ENCODE data around the gene CCNG1. TPM values are rescaled to one million over a fixed set of nuclear protein-coding genes. Genes with fewer than 3 reads are reported as not detected.

CCNG1 gene
- total and polyA plus RNA-seq, 8 donors: 55.1 to 222 (median 124) TPM

DNA sequence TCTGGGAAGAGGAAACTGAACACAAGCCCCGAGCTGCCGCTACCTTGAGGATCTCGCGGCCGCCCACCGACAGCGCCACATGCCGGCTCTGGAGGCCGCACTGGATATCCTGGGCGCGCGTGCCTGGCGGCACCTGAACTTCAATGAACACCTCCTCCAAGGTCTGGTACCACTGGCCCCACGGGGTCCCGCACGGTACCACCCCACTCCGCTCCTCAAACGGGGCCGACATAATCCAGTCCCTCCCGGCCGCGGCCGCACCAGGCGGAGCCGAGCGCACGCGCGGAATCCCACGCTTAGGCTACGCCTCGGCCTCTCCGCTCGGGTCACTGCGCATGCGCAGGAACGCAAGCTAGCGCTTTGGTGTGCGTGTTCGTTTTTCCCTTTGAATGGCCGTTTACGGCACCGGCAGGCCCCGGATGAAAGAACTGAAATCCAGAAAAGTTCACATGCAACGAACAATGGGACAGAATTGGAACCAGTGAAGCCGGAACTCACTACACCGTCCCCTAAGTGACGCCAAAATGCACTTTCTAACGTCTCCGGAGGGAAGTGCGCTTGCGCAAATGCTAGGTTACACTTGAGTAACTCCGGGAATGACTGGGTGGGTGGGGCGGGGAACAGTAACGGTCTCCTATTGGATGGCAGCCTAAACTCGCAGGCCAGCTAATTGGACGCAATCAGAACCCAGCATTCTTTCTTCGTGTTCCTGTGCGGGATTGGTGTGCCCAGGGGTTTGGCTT lies 22.6 kb downstream of the CCNG1 start, which contains the start of gene NUDCD2:
TSS of gene NUDCD2 (minus strand) at position 284 of the 743 bp plus-strand sequence. CDS start at position 232, 52 bp downstream.
- 0% methylated on average over 59 of the region's 59 CpGs for WGBS, 2 donors
- Histone ChIP-seq H3K4me1 (peaks cover 0 to 22% (median 15%) of the 10 kb centered on the region in 3 donors), H3K27ac (peak within 1 kb of the TSS; percentile 90 to 97 (median 93)), H3K9me3 (no peaks in the 10 kb centered on the region), H3K27me3 (peaks cover 0 to 3% (median 0%) of the 10 kb centered on the region in 4 donors), H3K4me3 (peak within 1 kb of the TSS; percentile 60 to 85 (median 72)), H3K36me3 (peaks cover 0 to 4% (median 0%) of the 10 kb centered on the region in 3 donors)
- no peak for TF ChIP-seq CTCF (IDR thresholded peaks at IDR 0.05)
- no peak for FAIRE-seq
- peak; percentile 87 to 93 (median 90) for ATAC-seq
- intact Hi-C loops (cut with DNase I): no loop called here
- DNase-seq: peak; percentile 93 to 100 (median 96)

GRCh38 chr5:163460562-163461171 lies 23.3 kb downstream of the CCNG1 start, which contains the start of gene HMMR:
Gene HMMR, plus strand, starts transcription at chr5:163460632. Its CDS starts 61 bp downstream, at chr5:163460693.
- FAIRE-seq: no peak
- H3K4me3 ChIP-seq: peak within 1 kb of the TSS; percentile 60 to 85 (median 72)
- H3K9me3 ChIP-seq: no peaks in the 10 kb centered on the region
- DNase-seq: peak in 1 of 6 donors; percentile 21
- WGBS, 2 donors: 0% methylated on average over 23 of the region's 23 CpGs
- no peaks in the 10 kb centered on the region for H3K36me3 ChIP-seq
- H3K27me3 ChIP-seq: peaks cover 0 to 3% (median 0%) of the 10 kb centered on the region in 4 donors
- H3K4me1 ChIP-seq: peaks cover 0 to 22% (median 15%) of the 10 kb centered on the region in 3 donors
- intact Hi-C loops (cut with DNase I): no loop called here
- peak within 1 kb of the TSS; percentile 90 to 97 (median 93) for H3K27ac ChIP-seq
- no peak for TF ChIP-seq CTCF (IDR thresholded peaks at IDR 0.05)
- ATAC-seq: no peak

GRCh38 chr5:163463063-163463435 lies 25.7 kb downstream of the CCNG1 start:
- Histone ChIP-seq H3K4me3 (no peak overlapping the region), H3K4me1 (peaks cover 0 to 16% (median 9%) of the 10 kb centered on the region in 3 donors), H3K27me3 (peaks cover 0 to 3% (median 0%) of the 10 kb centered on the region in 4 donors), H3K9me3 (no peaks in the 10 kb centered on the region), H3K27ac (no peak overlapping the region), H3K36me3 (no peaks in the 10 kb centered on the region)
- FAIRE-seq: no peak
- intact Hi-C loops (cut with DNase I): no loop called here
- DNase-seq: no peak
- no peak for TF ChIP-seq CTCF (IDR thresholded peaks at IDR 0.05)
- no peak for ATAC-seq

- TF ChIP-seq CTCF (IDR thresholded peaks at IDR 0.05): no peak
- H3K4me1 ChIP-seq: no peaks in the 10 kb centered on the region
- intact Hi-C loops (cut with DNase I): no loop called here
- H3K36me3 ChIP-seq: no peaks in the 10 kb centered on the region
- WGBS, 2 donors: 72 to 81% methylated on average over 4 of the region's 4 CpGs
- no peak overlapping the region for H3K4me3 ChIP-seq
- no peak overlapping the region for H3K27ac ChIP-seq
- peaks cover 0 to 3% (median 0%) of the 10 kb centered on the region in 4 donors for H3K27me3 ChIP-seq
- FAIRE-seq (no peak), DNase-seq (no peak), ATAC-seq (no peak)
- no peaks in the 10 kb centered on the region for H3K9me3 ChIP-seq
Observed at GRCh38 chr5:163467682-163468081, 30.3 kb downstream of the CCNG1 start.

Data from pancreas (tissue), 10 donors.